HG02840 (cell line): ENCODE measurements around the gene NFILZ.

Experiments
- ATAC-seq: cut with Tn5 transposase; IDR thresholded peaks from one replicate; pipeline ENCODE4 v1.9.1; 2021; ENCODE audit warnings: mild to moderate bottlenecking, moderate library complexity, moderate number of reproducible peaks; ENCODE audit not compliant: unreplicated experiment, low FRiP score

NFILZ gene

GRCh38 chr19:8640402-8641004 is 10.1 kb downstream of the NFILZ start:
- ATAC-seq, result no peak

GRCh38 chr19:8641221-8641907 is 10.9 kb downstream of the NFILZ start:
- ATAC-seq, result no peak

GRCh38 chr19:8641908-8642547 is 11.6 kb downstream of the NFILZ start:
- ATAC-seq, result no peak

- no peak for ATAC-seq
Measured at GRCh38 chr19:8642561-8642960, 12.1 kb downstream of the NFILZ start.

- ATAC-seq, result no peak
Measured at GRCh38 chr19:8643860-8644653, 13.6 kb downstream of the NFILZ start.

GRCh38 chr19:8648240-8648639 is 17.8 kb downstream of the NFILZ start:
- no peak for ATAC-seq

GRCh38 chr19:8654591-8655339 is 24.3 kb downstream of the NFILZ start:
- ATAC-seq, result no peak

GRCh38 chr19:8655340-8655709 is 24.9 kb downstream of the NFILZ start:
- no peak for ATAC-seq

GRCh38 chr19:8657869-8658268 is 27.4 kb downstream of the NFILZ start:
- ATAC-seq, result no peak

- ATAC-seq, result no peak
Measured at GRCh38 chr19:8659905-8660304, 29.5 kb downstream of the NFILZ start.

GRCh38 chr19:8662263-8662662 is 31.8 kb downstream of the NFILZ start:
- ATAC-seq, result no peak

- ATAC-seq, result no peak
Measured at GRCh38 chr19:8663920-8664670, 33.7 kb downstream of the NFILZ start.

- no peak for ATAC-seq
Measured at GRCh38 chr19:8664671-8665057, 34.2 kb downstream of the NFILZ start.

GRCh38 chr19:8665468-8666213 is 35.2 kb downstream of the NFILZ start:
- ATAC-seq, result no peak

- no peak for ATAC-seq
Measured at GRCh38 chr19:8666814-8667405, 36.5 kb downstream of the NFILZ start.

- ATAC-seq, result no peak
Measured at GRCh38 chr19:8673276-8673891, 43.0 kb downstream of the NFILZ start.

- no peak for ATAC-seq
Measured at GRCh38 chr19:8675066-8675465, 44.6 kb downstream of the NFILZ start.

GRCh38 chr19:8678244-8678807 is 47.9 kb downstream of the NFILZ start:
- ATAC-seq, result no peak
